WTC11 (cell line): Measurements from ENCODE around the gene ANKS6. TPM values are rescaled to one million over a fixed set of nuclear protein-coding genes. Genes with fewer than 3 reads are reported as not detected.

ENCODE experiments used
- ATAC-seq: fragments of 200-7000 bp; cut with Tn5 transposase; 2 replicates; pipeline ENCODE4 v1.10.0; 2021; ENCODE audit warnings: mild to moderate bottlenecking, moderate library complexity
- CTCF ChIA-PET: fragments of 300-600 bp; sonication (Branson Sonifier 250); formaldehyde crosslinking; loops from one replicate; lab custom pipeline; 2021; ENCODE audit warnings: antibody characterized with exemption; lab: Charles Lee
- POLR2A ChIA-PET: fragments of 350-600 bp; sonication (Branson Sonifier 250); formaldehyde crosslinking; loops from one replicate; lab custom pipeline; 2021; ENCODE audit warnings: antibody characterized with exemption; lab: Charles Lee
- DNase-seq: peaks from one replicate; pipeline ENCODE4 v3.0.0; 2021; ENCODE audit warnings: low spot score
- H3K27ac Mint-ChIP-seq: 2 replicates; pipeline ENCODE4 v1.8.0; 2021; ENCODE audit warnings: mixed read lengths
- H3K27me3 Mint-ChIP-seq: 2 replicates; pipeline ENCODE4 v1.8.0; 2021; ENCODE audit warnings: low read depth, mild to moderate bottlenecking, moderate library complexity, mixed read lengths
- H3K36me3 Mint-ChIP-seq: 2 replicates; pipeline ENCODE4 v1.8.0; 2021; ENCODE audit warnings: mixed read lengths
- H3K4me1 Mint-ChIP-seq: 2 replicates; pipeline ENCODE4 v1.8.0; 2022; ENCODE audit warnings: mixed read lengths
- H3K4me3 Mint-ChIP-seq: 2 replicates; pipeline ENCODE4 v1.8.0; 2021; ENCODE audit warnings: mild to moderate bottlenecking, moderate library complexity, mixed read lengths
- H3K9me3 Mint-ChIP-seq: 2 replicates; pipeline ENCODE4 v1.8.0; 2021; ENCODE audit warnings: mixed read lengths
- ATF3 ChIP-seq: sonication (generic); formaldehyde crosslinking; conservative IDR thresholded peaks from 2 replicates; pipeline ENCODE4 v1.8.1; 2022; ENCODE audit warnings: mild to moderate bottlenecking, missing genetic modification reagents
- CBFB ChIP-seq: sonication (generic); formaldehyde crosslinking; IDR thresholded peaks from 2 replicates; pipeline ENCODE4 v1.8.1; 2022; ENCODE audit warnings: mild to moderate bottlenecking, low read depth, missing genetic modification reagents
- E2F1 ChIP-seq: sonication (generic); formaldehyde crosslinking; IDR thresholded peaks from 2 replicates; pipeline ENCODE4 v1.8.0; 2022; ENCODE audit warnings: mild to moderate bottlenecking, missing genetic modification reagents
- E2F4 ChIP-seq: sonication (generic); formaldehyde crosslinking; IDR thresholded peaks from 2 replicates; pipeline ENCODE4 v1.8.1; 2022; ENCODE audit warnings: low read depth, mild to moderate bottlenecking, moderate library complexity, missing genetic modification reagents, borderline replicate concordance
- GRHL2 ChIP-seq: fragments of 250-450 bp; sonication (Bioruptor Pico); IDR thresholded peaks from 2 replicates; pipeline ENCODE4 v1.8.0; 2022; ENCODE audit warnings: mild to moderate bottlenecking, moderate library complexity; ENCODE audit not compliant: insufficient replicate concordance, severe bottlenecking
- GTF2I ChIP-seq: fragments of 250-450 bp; sonication (Bioruptor Pico); conservative IDR thresholded peaks from 2 replicates; pipeline ENCODE4 v1.4.0; 2021; ENCODE audit warnings: mild to moderate bottlenecking
- IRF2 ChIP-seq: sonication (generic); formaldehyde crosslinking; IDR thresholded peaks from 2 replicates; pipeline ENCODE4 v1.8.0; 2022; ENCODE audit warnings: low read depth, missing genetic modification reagents, borderline replicate concordance
- JAZF1 ChIP-seq: fragments of 250-450 bp; sonication (Bioruptor Pico); IDR thresholded peaks from 2 replicates; pipeline ENCODE4 v1.9.0; 2021; ENCODE audit warnings: moderate library complexity, mild to moderate bottlenecking, inconsistent platforms
- MXD4 ChIP-seq: fragments of 250-450 bp; sonication (Bioruptor Pico); IDR thresholded peaks from 2 replicates; pipeline ENCODE4 v1.8.0; 2021; ENCODE audit warnings: mild to moderate bottlenecking, moderate library complexity, borderline replicate concordance
- NR2C2 ChIP-seq: sonication (generic); formaldehyde crosslinking; IDR thresholded peaks from 2 replicates; pipeline ENCODE4 v1.8.0; 2022; ENCODE audit warnings: mild to moderate bottlenecking, missing genetic modification reagents
- RELA ChIP-seq: sonication (generic); formaldehyde crosslinking; IDR thresholded peaks from 2 replicates; pipeline ENCODE4 v1.8.1; 2022; ENCODE audit warnings: missing genetic modification reagents, mild to moderate bottlenecking, borderline replicate concordance
- RORB ChIP-seq: fragments of 250-450 bp; sonication (Bioruptor Pico); IDR thresholded peaks from 2 replicates; pipeline ENCODE4 v1.9.0; 2021; ENCODE audit warnings: mild to moderate bottlenecking
- USF1 ChIP-seq: sonication (generic); formaldehyde crosslinking; IDR thresholded peaks from 2 replicates; pipeline ENCODE4 v1.8.0; 2022; ENCODE audit warnings: mild to moderate bottlenecking, missing genetic modification reagents
- USF2 ChIP-seq: sonication (generic); formaldehyde crosslinking; IDR thresholded peaks from 2 replicates; pipeline ENCODE4 v1.8.1; 2023; ENCODE audit warnings: mild to moderate bottlenecking, missing genetic modification reagents, moderate library complexity
- ZNF263 ChIP-seq: sonication (generic); formaldehyde crosslinking; IDR thresholded peaks from 2 replicates; pipeline ENCODE4 v1.8.1; 2022; ENCODE audit warnings: low read depth, mild to moderate bottlenecking, moderate library complexity, missing genetic modification reagents
- ZNF671 ChIP-seq: fragments of 250-450 bp; sonication (Bioruptor Pico); IDR thresholded peaks from 2 replicates; pipeline ENCODE4 v1.8.0; 2021; ENCODE audit warnings: mild to moderate bottlenecking
- total RNA-seq: library from RNA; stranded (reverse); gene quantifications from 3 replicates; pipeline ENCODE4 v1.2.3, GENCODE V29; 2021

ANKS6 gene
- total RNA-seq, 1 experiment from 2014 or later: 65.1 TPM

- no peak for TF ChIP-seq USF1 (CRISPR knock-in tag)
- TF ChIP-seq IRF2: no peak
- no peak for TF ChIP-seq GTF2I (CRISPR knock-in tag)
Measured at GRCh38 chr9:98787766-98788335, 8.5 kb downstream of the ANKS6 start (continued).

- Mint-ChIP-seq H3K4me3 (no peak overlapping the region), H3K27ac (no peak overlapping the region), H3K27me3 (no peaks in the 10 kb centered on the region), H3K9me3 (no peaks in the 10 kb centered on the region), H3K4me1 (peaks cover 12% of the 10 kb centered on the region), H3K36me3 (peaks cover 46% of the 10 kb centered on the region)
- TF ChIP-seq E2F4 (CRISPR knock-in tag) (no peak), CBFB (CRISPR knock-in tag) (no peak), E2F1 (CRISPR knock-in tag) (no peak), RELA (no peak), ZNF671 (CRISPR knock-in tag) (no peak), MXD4 (CRISPR knock-in tag) (no peak), GRHL2 (no peak), JAZF1 (CRISPR knock-in tag) (no peak), ZNF263 (CRISPR knock-in tag) (no peak), ATF3 (CRISPR knock-in tag) (no peak), RORB (CRISPR knock-in tag) (no peak)
- no peak for ATAC-seq
- POLR2A ChIA-PET: no interaction called here
- CTCF ChIA-PET: interaction anchor here (1.2 kb wide), 1 partner anchor 11 kb away, joined by 4 read pairs; no protein-coding TSS in a partner anchor
- DNase-seq: no peak
Measured at GRCh38 chr9:98786750-98787510, 9.4 kb downstream of the ANKS6 start.

- no peak for DNase-seq
- Mint-ChIP-seq H3K4me1 (no peaks in the 10 kb centered on the region), H3K9me3 (no peaks in the 10 kb centered on the region), H3K27ac (peak overlapping the region; percentile 36; the same call in 1 of the 2 replicates), H3K36me3 (peaks cover 51% of the 10 kb centered on the region), H3K4me3 (no peak overlapping the region), H3K27me3 (no peaks in the 10 kb centered on the region)
- ChIA-PET POLR2A (no interaction called here), CTCF (interaction anchor here (0.6 to 2.4 kb wide), 2 partner anchors 10 to 496 kb away, joined by 3 to 12 read pairs; no protein-coding TSS in a partner anchor)
- ATAC-seq: no peak
- TF ChIP-seq GTF2I (CRISPR knock-in tag) (no peak), NR2C2 (CRISPR knock-in tag) (no peak), USF2 (CRISPR knock-in tag) (no peak)
Measured at GRCh38 chr9:98784831-98785806, 11.2 kb downstream of the ANKS6 start.
